ENCODE data around the gene BSN.

Gene BSN

DNA sequence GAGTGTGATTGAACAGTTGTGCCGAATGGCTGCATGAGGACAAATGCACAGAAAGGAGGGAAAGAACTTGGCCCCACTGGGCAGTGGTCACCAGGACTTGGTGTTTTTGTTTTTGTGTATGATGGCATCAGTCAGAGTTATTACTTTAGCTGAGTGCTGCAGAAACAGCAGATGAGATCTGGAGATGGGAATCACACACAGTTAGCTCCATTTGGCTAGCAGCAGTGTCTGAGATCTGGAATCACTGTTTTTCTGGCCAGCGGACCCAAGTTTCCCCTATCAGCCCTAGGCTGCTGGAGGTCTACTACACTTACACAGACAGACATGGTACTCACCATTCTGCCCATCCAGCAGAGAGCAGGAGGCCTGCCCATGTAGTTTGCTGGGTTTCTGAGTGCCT lies 74.0 kb downstream of the BSN start:
- DNase-seq (ENCODE audit: low read depth in 2 of 2), result no peak

DNA sequence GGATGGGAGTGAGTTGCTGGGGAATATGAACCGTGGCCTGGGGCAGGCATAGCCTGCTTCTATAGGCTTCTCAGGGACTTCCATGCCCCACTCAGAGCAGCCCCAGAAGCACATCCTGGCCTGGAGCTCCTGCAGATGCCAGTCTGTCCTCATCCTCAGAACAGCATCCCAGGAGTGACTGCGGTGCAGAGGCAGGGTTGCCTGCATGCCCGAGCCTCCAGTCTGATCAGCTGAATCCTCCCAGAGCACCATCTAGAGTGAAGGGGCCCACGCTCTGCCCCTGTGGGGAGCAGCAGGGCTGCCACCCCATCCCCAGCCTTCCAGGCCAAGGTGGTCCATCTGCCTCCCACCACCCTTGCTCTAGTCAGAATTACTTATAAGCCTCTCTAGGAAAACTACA lies 75.2 kb downstream of the BSN start:
- no peak for DNase-seq (ENCODE audit: low read depth in 2 of 2)

DNA sequence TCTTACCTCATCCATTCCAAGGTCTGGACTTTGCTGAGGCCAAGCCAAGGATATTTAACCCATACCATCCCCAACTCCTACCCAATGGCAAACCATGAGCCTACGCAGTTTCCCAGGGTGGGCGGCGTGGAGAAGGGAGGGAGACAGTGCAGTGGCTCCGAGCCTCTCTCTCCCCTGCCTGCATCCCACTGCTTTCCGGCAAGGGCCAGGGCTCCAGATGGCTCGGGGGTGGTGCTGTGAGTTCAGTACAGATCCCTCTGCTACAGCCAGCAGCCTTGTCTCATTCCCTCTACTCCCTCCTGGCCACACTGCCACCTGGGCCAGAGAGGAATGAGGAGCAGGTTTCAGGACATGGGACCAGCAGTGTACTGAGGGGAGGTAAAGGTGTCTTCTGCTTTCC lies 75.6 kb downstream of the BSN start:
- DNase-seq (ENCODE audit: low read depth in 2 of 2), result no peak

DNA sequence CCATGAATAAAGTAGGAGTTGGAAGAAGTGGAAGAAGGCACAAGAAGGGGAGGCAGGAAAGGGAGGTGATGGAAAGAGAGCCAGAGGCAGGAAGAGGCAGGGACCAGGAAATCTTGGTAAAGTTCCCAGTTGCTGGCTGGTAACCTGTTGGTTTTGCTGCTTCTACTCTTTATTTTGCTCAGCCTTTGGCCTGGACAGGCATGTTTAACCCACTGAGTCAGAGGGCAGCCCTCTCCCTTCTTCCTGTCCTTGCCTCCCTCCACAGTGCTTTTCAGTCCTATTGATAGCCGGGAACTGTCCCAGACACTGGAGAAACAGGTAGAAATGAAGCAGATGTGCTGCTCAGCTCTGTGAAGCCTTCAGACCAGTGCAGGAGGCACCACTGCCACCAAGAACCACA lies 76.5 kb downstream of the BSN start:
- no peak for DNase-seq (ENCODE audit: low read depth in 2 of 2)

GRCh38 chr3:49634736-49635135 lies 80.5 kb downstream of the BSN start:
- no peak for DNase-seq (ENCODE audit: low read depth in 2 of 2)

DNA sequence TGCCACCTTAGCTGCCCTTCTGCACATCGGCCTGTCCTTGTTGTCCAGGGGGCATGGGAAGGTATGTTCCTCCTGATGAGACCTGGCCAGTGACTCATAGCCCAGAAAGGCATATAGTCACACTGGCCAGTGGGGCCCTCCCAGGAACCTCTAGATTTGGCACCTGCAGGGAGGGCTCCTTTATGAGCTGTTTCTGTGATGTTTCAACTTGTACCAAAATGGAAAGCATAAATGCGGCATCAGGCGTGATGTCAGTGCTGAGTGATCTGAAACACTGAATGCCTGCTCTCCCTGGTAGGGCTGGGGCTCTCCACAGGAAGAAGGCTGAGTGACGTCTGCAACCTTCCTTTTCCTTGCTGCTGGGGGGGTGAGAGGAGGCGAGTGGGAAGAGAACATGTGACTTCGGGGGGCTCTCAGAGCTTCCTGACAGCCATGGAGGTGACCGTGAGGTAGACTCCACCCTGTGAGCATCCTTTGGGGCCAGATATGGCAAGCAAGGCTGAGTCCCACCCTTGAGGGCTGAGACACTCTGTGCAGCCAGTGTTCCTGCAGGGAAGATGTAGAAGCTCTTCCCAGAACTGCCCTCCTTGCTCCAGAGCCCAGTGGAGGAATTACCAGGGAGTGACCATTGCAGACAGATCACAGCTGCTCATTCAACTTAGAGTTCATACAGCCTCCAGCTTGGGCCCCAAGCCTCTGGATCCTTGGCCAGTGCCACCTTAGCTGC lies 82.8 kb downstream of the BSN start:
- no peak for DNase-seq (ENCODE audit: low read depth in 2 of 2)

- DNase-seq (ENCODE audit: low read depth in 2 of 2), result no peak
These were observed 84.2 kb downstream of the BSN start for GRCh38 chr3:49638445-49638844.

DNA sequence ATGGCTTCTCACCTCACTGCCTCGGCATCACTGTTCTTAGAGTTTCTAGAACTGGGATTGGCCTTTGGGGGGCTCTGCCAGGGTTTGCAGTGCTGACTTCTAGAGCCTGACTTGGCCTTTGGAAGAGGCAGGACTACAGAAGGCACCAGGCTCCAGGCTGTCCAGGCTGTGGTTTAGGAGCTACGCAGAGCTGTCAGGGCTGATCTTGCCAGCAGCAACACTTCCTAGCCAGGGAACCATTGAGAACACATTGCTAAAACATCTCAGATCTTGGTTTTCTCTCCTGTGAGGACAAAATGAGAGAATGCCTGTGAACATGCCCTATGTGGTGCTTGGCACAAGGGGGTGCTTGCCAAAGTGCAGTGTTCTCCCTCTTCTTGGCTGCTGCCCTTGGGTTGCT lies 85.3 kb downstream of the BSN start:
- no peak for DNase-seq (ENCODE audit: low read depth in 2 of 2)

GRCh38 chr3:49641292-49641691 lies 87.0 kb downstream of the BSN start:
- DNase-seq (ENCODE audit: low read depth in 2 of 2), result no peak

DNA sequence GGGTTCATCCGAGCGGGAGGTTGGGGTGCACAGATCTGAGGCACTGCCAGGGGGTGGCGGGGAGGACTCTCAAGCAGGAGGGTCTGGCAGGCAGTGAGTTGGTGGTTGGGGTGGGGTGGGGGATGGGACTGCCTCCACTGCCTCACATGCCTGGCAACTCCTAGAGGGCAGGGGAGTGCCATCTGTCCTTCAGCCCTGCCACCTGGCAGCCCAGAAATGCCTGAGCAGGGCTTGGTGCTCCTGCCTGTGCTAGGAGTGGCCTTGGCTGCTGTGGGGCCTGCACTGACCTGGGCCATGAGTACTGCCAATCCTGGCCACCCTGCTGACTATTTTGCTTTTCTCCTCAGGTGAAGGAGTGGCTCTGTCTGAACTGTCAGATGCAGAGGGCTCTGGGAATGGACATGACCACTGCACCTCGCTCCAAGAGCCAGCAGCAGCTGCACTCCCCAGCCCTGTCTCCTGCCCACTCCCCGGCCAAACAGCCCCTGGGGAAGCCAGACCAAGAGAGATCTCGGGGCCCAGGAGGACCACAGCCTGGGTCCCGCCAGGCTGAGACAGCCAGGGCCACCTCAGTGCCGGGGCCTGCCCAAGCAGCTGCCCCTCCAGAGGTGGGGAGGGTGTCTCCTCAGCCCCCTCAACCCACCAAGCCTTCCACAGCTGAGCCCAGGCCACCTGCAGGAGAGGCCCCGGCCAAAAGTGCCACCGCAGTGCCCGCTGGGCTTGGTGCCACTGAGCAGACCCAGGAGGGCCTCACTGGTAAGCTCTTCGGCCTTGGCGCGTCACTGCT lies 87.8 kb downstream of the BSN start:
- DNase-seq (ENCODE audit: low read depth in 2 of 2), result no peak

GRCh38 chr3:49642708-49643145 lies 88.5 kb downstream of the BSN start:
- no peak for DNase-seq (ENCODE audit: low read depth in 2 of 2)

DNA sequence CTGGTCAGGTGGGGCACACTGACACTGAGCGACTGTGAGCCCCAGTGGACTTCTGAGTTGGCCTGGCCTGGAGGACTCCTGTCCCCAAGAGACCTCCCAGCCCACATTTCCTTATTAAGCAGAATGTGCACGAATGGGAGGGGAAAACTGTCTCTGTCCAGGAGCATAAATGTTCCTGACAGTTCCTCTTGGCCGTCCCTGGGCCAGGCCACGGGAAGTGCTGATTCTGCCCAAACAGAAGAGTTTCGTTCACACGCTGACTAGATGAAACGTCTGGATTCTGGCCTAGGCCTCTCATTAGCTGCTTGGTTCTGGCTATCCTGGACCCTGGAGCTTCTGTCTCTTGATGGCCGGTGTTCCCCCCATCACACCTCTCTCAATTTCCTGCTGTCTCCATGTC lies 90.4 kb downstream of the BSN start:
- DNase-seq (ENCODE audit: low read depth in 2 of 2), result no peak

DNA sequence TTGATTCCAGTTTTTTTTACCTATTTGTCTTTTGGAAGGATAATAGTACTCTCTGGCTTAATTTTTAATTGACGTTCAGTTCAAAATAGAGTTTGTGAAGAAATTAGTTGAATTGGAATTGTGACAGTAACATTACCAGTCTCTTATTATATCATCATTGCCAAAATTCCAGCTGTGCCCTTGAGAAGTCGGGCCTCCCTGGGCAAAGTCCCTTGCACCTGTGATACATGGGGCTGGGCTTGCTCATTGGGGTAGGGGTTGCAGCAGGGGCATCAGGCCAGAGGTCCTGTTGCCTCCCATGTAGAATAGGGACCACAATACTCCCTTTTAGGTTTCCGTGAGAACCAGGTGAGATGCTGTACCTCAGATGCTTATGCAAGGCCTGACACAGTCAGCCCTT lies 92.0 kb downstream of the BSN start:
- DNase-seq (ENCODE audit: low read depth in 2 of 2), result no peak

- DNase-seq (ENCODE audit: low read depth in 2 of 2), result no peak
These were observed 93.5 kb downstream of the BSN start for GRCh38 chr3:49647741-49648140.

GRCh38 chr3:49648354-49649019 lies 94.2 kb downstream of the BSN start:
- DNase-seq (ENCODE audit: low read depth in 2 of 2), result no peak

DNA sequence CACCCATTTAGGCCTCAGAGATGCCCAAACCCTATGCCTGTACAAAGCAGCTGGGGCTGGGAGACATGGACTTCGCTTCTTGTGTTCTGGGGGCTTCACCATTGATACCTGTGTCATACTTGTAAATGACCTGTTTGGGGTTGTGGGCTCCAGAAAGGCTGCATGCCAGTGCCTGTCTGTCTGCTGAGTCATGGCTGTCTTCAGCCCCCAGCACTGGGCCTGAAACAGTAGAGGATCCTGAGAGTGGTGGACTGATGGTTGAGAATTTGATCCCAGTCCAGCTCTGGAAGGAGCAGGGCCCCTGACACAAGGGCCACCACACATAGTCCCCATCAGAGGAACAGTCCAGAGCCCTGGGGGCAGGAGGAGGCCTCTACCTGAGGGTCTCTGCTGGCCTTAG lies 95.3 kb downstream of the BSN start:
- DNase-seq (ENCODE audit: low read depth in 2 of 2), result no peak

DNA sequence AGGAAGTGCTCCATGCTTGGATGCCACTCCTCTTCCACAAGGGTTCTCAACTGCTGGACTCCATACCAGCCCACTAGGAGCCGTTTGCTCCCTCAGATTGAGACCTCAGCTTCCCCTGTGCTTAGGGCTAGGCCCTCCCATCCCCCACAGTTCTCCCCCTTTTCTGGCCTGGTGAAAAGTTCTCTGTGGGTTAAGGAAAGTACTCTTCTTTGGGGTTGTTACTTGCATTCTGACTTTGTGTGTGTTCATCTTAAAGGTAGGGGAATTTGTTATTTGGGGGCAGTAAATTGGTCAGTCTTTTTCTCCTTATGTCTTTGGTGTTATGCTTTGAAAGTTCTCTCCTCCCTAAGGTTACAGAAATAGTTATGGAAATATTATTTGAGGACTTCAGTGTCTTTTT lies 95.9 kb downstream of the BSN start:
- DNase-seq (ENCODE audit: low read depth in 2 of 2), result no peak

DNA sequence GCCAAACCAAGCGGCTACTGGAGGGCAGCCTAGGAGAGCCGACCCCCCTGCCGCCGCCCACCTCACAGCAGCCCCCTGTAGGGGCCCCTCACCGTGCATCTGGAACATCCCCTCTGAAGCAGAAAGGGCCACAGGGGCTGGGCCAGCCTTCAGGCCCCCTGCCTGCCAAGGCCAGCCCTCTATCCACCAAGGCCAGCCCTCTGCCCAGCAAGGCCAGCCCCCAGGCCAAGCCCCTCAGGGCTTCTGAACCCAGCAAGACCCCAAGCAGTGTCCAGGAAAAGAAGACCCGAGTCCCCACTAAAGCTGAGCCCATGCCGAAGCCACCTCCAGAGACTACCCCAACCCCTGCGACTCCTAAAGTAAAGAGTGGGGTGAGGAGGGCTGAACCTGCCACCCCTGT lies 96.4 kb downstream of the BSN start:
- DNase-seq (ENCODE audit: low read depth in 2 of 2), result no peak

DNA sequence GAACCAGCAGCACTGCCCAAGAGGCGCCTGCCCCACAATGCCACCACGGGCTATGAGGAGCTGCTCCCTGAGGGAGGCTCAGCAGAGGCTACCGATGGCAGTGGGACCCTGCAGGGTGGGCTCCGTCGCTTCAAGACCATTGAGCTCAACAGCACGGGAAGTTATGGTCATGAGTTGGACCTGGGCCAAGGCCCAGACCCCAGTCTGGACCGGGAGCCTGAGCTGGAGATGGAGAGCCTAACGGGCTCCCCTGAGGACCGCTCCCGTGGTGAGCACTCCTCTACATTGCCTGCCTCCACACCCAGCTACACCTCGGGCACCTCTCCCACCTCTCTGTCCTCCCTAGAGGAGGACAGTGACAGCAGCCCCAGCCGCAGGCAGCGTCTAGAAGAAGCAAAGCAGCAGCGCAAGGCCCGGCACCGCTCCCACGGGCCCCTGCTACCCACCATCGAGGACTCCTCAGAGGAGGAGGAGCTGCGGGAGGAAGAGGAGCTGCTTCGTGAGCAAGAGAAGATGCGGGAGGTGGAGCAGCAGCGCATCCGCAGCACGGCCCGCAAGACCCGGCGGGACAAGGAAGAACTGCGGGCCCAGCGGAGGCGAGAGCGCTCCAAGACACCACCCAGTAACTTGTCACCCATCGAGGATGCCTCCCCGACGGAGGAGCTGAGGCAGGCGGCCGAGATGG lies 98.1 kb downstream of the BSN start:
- no peak for DNase-seq (ENCODE audit: low read depth in 2 of 2)

GRCh38 chr3:49652903-49653415 lies 98.7 kb downstream of the BSN start:
- DNase-seq (ENCODE audit: low read depth in 2 of 2), result no peak

DNA sequence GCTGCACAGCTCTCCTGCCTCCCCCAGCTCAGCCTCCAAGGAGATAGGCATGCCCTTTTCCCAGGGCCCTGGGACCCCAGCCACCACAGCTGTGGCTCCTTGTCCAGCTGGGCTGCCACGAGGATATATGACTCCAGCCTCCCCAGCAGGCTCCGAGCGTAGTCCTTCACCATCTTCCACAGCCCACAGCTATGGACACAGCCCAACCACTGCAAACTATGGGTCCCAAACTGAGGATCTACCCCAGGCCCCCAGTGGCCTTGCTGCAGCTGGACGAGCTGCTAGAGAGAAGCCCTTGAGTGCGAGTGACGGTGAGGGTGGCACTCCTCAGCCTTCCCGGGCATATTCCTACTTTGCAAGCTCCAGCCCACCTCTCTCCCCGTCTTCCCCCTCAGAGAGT lies 99.3 kb downstream of the BSN start:
- no peak for DNase-seq (ENCODE audit: low read depth in 2 of 2)

GRCh38 chr3:49654176-49654825 lies 100.0 kb downstream of the BSN start:
- no peak for DNase-seq (ENCODE audit: low read depth in 2 of 2)
